HepG2 (cell line): ENCODE measurements around the gene ENTPD2. TPM values are rescaled to one million over a fixed set of nuclear protein-coding genes. Genes with fewer than 3 reads are reported as not detected.

Source experiments
- ATAC-seq: fragments of 200-7000 bp; cut with Tn5 transposase; 3 replicates; pipeline ENCODE4 v1.9.1; 2020; ENCODE audit warnings: mild to moderate bottlenecking, moderate library complexity
- BruUV-seq: library from RNA; stranded (reverse); fragments of 400-500 nt; replicated peaks from 2 replicates; lab custom pipeline; 2021; lab: Mats Ljungman, UMichigan
- CTCF ChIA-PET: fragments of 300-600 bp; formaldehyde crosslinking; extraction: SDS; loops from one replicate; lab custom pipeline; 2021; ENCODE audit warnings: low total read pairs, inconsistent platforms, low intra/inter-chr PET ratio; lab: Yijun Ruan, JAX
- POLR2A ChIA-PET: fragments of 350-600 bp; sonication (Branson Sonifier 250); formaldehyde crosslinking; loops from one replicate; lab custom pipeline; 2020; ENCODE audit warnings: antibody characterized with exemption, inconsistent platforms; lab: Yijun Ruan, JAX
- DNase-seq: peaks from one replicate; pipeline ENCODE4 v3.0.0-alpha.2; 2015; ENCODE audit warnings: low spot score
- FAIRE-seq: peaks from 3 replicates; lab custom pipeline; 2011; peaks lifted over from hg19 to GRCh38; lab: Jason Lieb, UNC
- H2AFZ ChIP-seq: one replicate; pipeline ENCODE4 v1.6.1; 2011; ENCODE audit warnings: low read length, inconsistent platforms
- H3K27ac ChIP-seq: fragments of 300-600 bp; 3 replicates; pipeline ENCODE4 v1.8.0; 2011; ENCODE audit warnings: mixed run types, mild to moderate bottlenecking, mixed read lengths, low read length, inconsistent platforms; ENCODE audit not compliant: insufficient read depth; ENCODE audit errors: extremely low read length
- H3K27me3 ChIP-seq, 2 experiments: fragments of 200-600 bp in 1 of 2; 2 replicates in 1 of 2; 3 replicates in 1 of 2; pipeline versions ENCODE4 v1.6.0 to v1.8.0; 2011; ENCODE audit warnings: low read length in 2 of 2, mild to moderate bottlenecking in 2 of 2, moderate library complexity in 2 of 2, inconsistent platforms in 1 of 2; ENCODE audit not compliant: insufficient read depth in 2 of 2, control insufficient read depth in 1 of 2
- H3K36me3 ChIP-seq, 2 experiments: fragments of 200-600 bp in 1 of 2; replicated peaks in 1 of 2; 2 replicates in 1 of 2; 3 replicates in 1 of 2; pipeline versions ENCODE4 v1.5.1 to v1.8.0; 2011; ENCODE audit warnings: low read length in 2 of 2, inconsistent platforms in 1 of 2; ENCODE audit not compliant: insufficient read depth in 2 of 2, control insufficient read depth in 1 of 2
- H3K4me1 ChIP-seq: 2 replicates; pipeline ENCODE4 v1.5.1; 2012; ENCODE audit warnings: low read length, inconsistent platforms; ENCODE audit not compliant: insufficient read depth
- H3K4me2 ChIP-seq: 2 replicates; pipeline ENCODE4 v1.6.0; 2011; ENCODE audit warnings: low read depth, low read length, inconsistent platforms
- H3K4me3 ChIP-seq, 3 experiments: fragments of 200-600 bp in 1 of 3; sonication (generic), shearing (Covaris generic) in 1 of 3; replicated peaks in 1 of 3; 2 replicates each; pipeline ENCODE4 v1.5.1; 2011 to 2016; ENCODE audit warnings: low read length in 3 of 3, inconsistent platforms in 2 of 3, low read depth in 2 of 3, mild to moderate bottlenecking in 2 of 3, control low read depth in 1 of 3, mixed read lengths in 1 of 3; ENCODE audit not compliant: insufficient read depth in 1 of 3
- H3K79me2 ChIP-seq: one replicate; pipeline ENCODE4 v1.6.1; 2011; ENCODE audit warnings: low read length, inconsistent platforms; ENCODE audit not compliant: insufficient read depth
- H3K9ac ChIP-seq: 2 replicates; pipeline ENCODE4 v1.6.0; 2011; ENCODE audit warnings: mild to moderate bottlenecking, low read depth, low read length, inconsistent platforms; ENCODE audit not compliant: insufficient read depth
- H3K9me3 ChIP-seq: 2 replicates; pipeline ENCODE4 v1.5.1; 2012; ENCODE audit warnings: mild to moderate bottlenecking, low read length
- H4K20me1 ChIP-seq: 2 replicates; pipeline ENCODE4 v1.6.0; 2011; ENCODE audit warnings: inconsistent platforms, mild to moderate bottlenecking, low read length, moderate library complexity; ENCODE audit not compliant: insufficient read depth
- ARNTL ChIP-seq: sonication (generic); formaldehyde crosslinking; IDR thresholded peaks from 2 replicates; pipeline ENCODE4 v1.4.0; 2020; ENCODE audit warnings: mild to moderate bottlenecking, missing genetic modification reagents
- ETV5 ChIP-seq: IDR thresholded peaks from 2 replicates; pipeline ENCODE4 v1.6.1; 2018; ENCODE audit warnings: missing biosample characterization, missing genetic modification reagents, inconsistent platforms, borderline replicate concordance
- FOXA3 ChIP-seq: IDR thresholded peaks from 2 replicates; pipeline ENCODE4 v1.6.1; 2016; ENCODE audit warnings: missing genetic modification reagents, missing compliant biosample characterization
- HIC2 ChIP-seq: sonication (generic); formaldehyde crosslinking; IDR thresholded peaks from 2 replicates; pipeline ENCODE4 v1.9.0; 2022; ENCODE audit warnings: low read depth, missing genetic modification reagents
- IRX3 ChIP-seq: sonication (generic); formaldehyde crosslinking; IDR thresholded peaks from 2 replicates; pipeline ENCODE4 v1.8.1; 2023; ENCODE audit warnings: mild to moderate bottlenecking, low read depth, missing genetic modification reagents, borderline replicate concordance
- NFIB ChIP-seq: sonication (generic); formaldehyde crosslinking; IDR thresholded peaks from 2 replicates; pipeline ENCODE4 v1.9.0; 2021; ENCODE audit warnings: missing genetic modification reagents, mild to moderate bottlenecking, borderline replicate concordance
- NR2F6 ChIP-seq, 2 experiments: IDR thresholded peaks; 2 replicates each; pipeline ENCODE4 v1.6.1; 2016; ENCODE audit warnings: antibody characterized with exemption in 1 of 2, mild to moderate bottlenecking in 1 of 2
- PHF5A ChIP-seq: IDR thresholded peaks from one replicate; pipeline ENCODE4 v1.6.1; 2018; ENCODE audit warnings: low read depth, missing genetic modification reagents; ENCODE audit not compliant: unreplicated experiment
- ZBTB33 ChIP-seq: sonication (generic); formaldehyde crosslinking; IDR thresholded peaks from 2 replicates; pipeline ENCODE4 v1.4.0; 2020; ENCODE audit warnings: missing genetic modification reagents
- ZNF558 ChIP-seq: sonication (generic); formaldehyde crosslinking; IDR thresholded peaks from 2 replicates; pipeline ENCODE4 v1.9.0; 2022; ENCODE audit warnings: mild to moderate bottlenecking, missing genetic modification reagents, borderline replicate concordance
- ZNF687 ChIP-seq: sonication (generic); formaldehyde crosslinking; IDR thresholded peaks from 2 replicates; pipeline ENCODE4 v1.5.1; 2020; ENCODE audit warnings: mild to moderate bottlenecking, missing genetic modification reagents, moderate library complexity
- ZSCAN25 ChIP-seq: sonication (generic); formaldehyde crosslinking; IDR thresholded peaks from 2 replicates; pipeline ENCODE4 v1.8.0; 2022; ENCODE audit warnings: mild to moderate bottlenecking, missing genetic modification reagents
- WGBS: methylation state at CpG from one replicate; pipeline ENCODE4 v1.1.6; 2017; ENCODE audit warnings: low lambda C conversion rate; 5-methylcytosine and 5-hydroxymethylcytosine counted together
- in situ Hi-C: cut with HindIII; loops from 2 replicates; pipeline ENCODE4 v1.10.0; 2017; ENCODE audit warnings: low pct_unique_long_range_greater_than_20kb; ENCODE audit not compliant: extremely low pct_ligation_motif_present
- intact Hi-C: fragments of 100-400 bp; cut with micrococcal nuclease; formaldehyde crosslinking; loops from one replicate; pipeline ENCODE4 v1.10.0; 2022; ENCODE audit not compliant: unreplicated experiment
- polyA plus RNA-seq, 8 experiments: library from polyadenylated mRNA; depleted of rRNA in 3 of 8; stranded (reverse) in 7 of 8; unstranded in 1 of 8; fragments of >200 nt; fragmentation: Illumina TruSeq in 4 of 8; extraction: Trizol in 4 of 8; gene quantifications; 2 replicates each; pipeline versions ENCODE4 v1.2.1 to v1.2.3, GENCODE V29; 2011 to 2016; ENCODE audit warnings: low read depth in 4 of 8, missing spikeins in 1 of 8, mixed read lengths in 1 of 8; ENCODE audit not compliant: insufficient read depth in 1 of 8
- total RNA-seq, 5 experiments: library from RNA; depleted of rRNA; stranded (reverse); fragments of >200 nt; fragmentation: Illumina TruSeq; extraction: Trizol; gene quantifications; 2 replicates each; pipeline ENCODE4 v1.2.3, GENCODE V29; 2016; ENCODE audit warnings: low read depth in 1 of 5

Gene ENTPD2
- total and polyA plus RNA-seq, 2 of the 13 experiments (the other 11 are each of a cell fraction or from before 2014, with no cell fraction given), result 0.95 to 3.2 TPM

GRCh38 chr9:137030538-137031527, 23.0 kb downstream of the ENTPD2 start:
- peaks cover 83% of the 10 kb centered on the region for H3K4me1 ChIP-seq
- no TSS peak for BruUV-seq
- no peaks in the 10 kb centered on the region for H3K79me2 ChIP-seq
- no peaks in the 10 kb centered on the region for H4K20me1 ChIP-seq
- ATAC-seq (no peak), FAIRE-seq (no peak), DNase-seq (no peak)
- H2AFZ ChIP-seq, result no peak overlapping the region
- H3K36me3 ChIP-seq, result no peaks in the 10 kb centered on the region
- peaks cover 0 to 19% of the 10 kb centered on the region in 2 experiments; a peak in 2 of 5 replicates for H3K27me3 ChIP-seq
- in situ Hi-C loops (loop anchor here (5.0 to 10.0 kb wide), 2 partner anchors 84 to 186 kb away; partner anchors contain the start of genes AJM1, C8G and PHPT1), intact Hi-C loops (no loop called here)
- peak overlapping the region; percentile 95 for H3K4me2 ChIP-seq
- H3K27ac ChIP-seq, result no peak overlapping the region
- ChIA-PET POLR2A (no interaction called here), CTCF (no interaction called here)
- H3K4me3 ChIP-seq, result peak overlapping the region in 1 of 3 experiments; percentile 35; a peak in 1 of 6 replicates
- H3K9me3 ChIP-seq, result no peaks in the 10 kb centered on the region
- no peak overlapping the region for H3K9ac ChIP-seq
- 58% methylated on average over 16 of the region's 65 CpGs for WGBS
- TF ChIP-seq ZNF687 (peak; percentile 44), ETV5 (CRISPR knock-in tag) (0 out of 2 replicates have a peak, but pooled peaks have one; percentile 23), ARNTL (CRISPR knock-in tag) (no peak), NR2F6 (IDR thresholded peaks at IDR 0.05) (no peak), NR2F6 (CRISPR knock-in tag; IDR thresholded peaks at IDR 0.05) (peak; percentile 28; the same call in 1 of the 2 replicates), PHF5A (CRISPR knock-in tag) (no peak), ZBTB33 (CRISPR knock-in tag) (peak; percentile 46; the same call in 1 of the 2 replicates), FOXA3 (CRISPR knock-in tag) (no peak), NFIB (CRISPR knock-in tag) (0 out of 2 replicates have a peak, but pooled peaks have one; percentile 50), IRX3 (no peak), ZNF558 (CRISPR knock-in tag) (no peak), ZSCAN25 (CRISPR knock-in tag) (peak; percentile 84), HIC2 (CRISPR knock-in tag) (peak; percentile 88)
